Parathyroid adenoma (tissue), 2 donors: ENCODE measurements around the gene LZTS3.
"Not testable (repeated sequence)": the region's sequence is repeated elsewhere in the genome, so short reads cannot be mapped to it uniquely, and the experiment has no call there.

Experiments used
- H2AFZ ChIP-seq: fragments of 300-600 bp; sonication (generic); one replicate; pipeline ENCODE4 v1.7.0; 2017; ENCODE audit warnings: antibody characterized with exemption, mild to moderate bottlenecking
- H3K27ac ChIP-seq: fragments of 300-600 bp; sonication (generic); one replicate; pipeline ENCODE4 v1.7.0; 2017
- H3K27me3 ChIP-seq: fragments of 300-600 bp; sonication (generic); one replicate; pipeline ENCODE4 v1.7.0; 2017; ENCODE audit warnings: low read length; ENCODE audit not compliant: control insufficient read depth, insufficient read depth
- H3K36me3 ChIP-seq: fragments of 300-600 bp; sonication (generic); one replicate; pipeline ENCODE4 v1.7.0; 2017; ENCODE audit warnings: low read length; ENCODE audit not compliant: control insufficient read depth, insufficient read depth
- H3K4me1 ChIP-seq: fragments of 300-600 bp; sonication (generic); one replicate; pipeline ENCODE4 v1.7.0; 2017; ENCODE audit warnings: control low read depth
- H3K4me2 ChIP-seq: fragments of 300-600 bp; sonication (generic); one replicate; pipeline ENCODE4 v1.7.0; 2017; ENCODE audit warnings: low read length
- H3K4me3 ChIP-seq: fragments of 300-600 bp; sonication (generic); one replicate; pipeline ENCODE4 v1.7.0; 2017; ENCODE audit warnings: low read depth, low read length
- H3K79me2 ChIP-seq: fragments of 300-600 bp; sonication (generic); one replicate; pipeline ENCODE4 v1.7.0; 2017; ENCODE audit warnings: control low read depth
- H3K9ac ChIP-seq: fragments of 300-600 bp; sonication (generic); one replicate; pipeline ENCODE4 v1.7.0; 2017; ENCODE audit warnings: mild to moderate bottlenecking
- H3K9me3 ChIP-seq: fragments of 300-600 bp; sonication (generic); one replicate; pipeline ENCODE4 v1.7.0; 2017; ENCODE audit warnings: low read length; ENCODE audit not compliant: control insufficient read depth
- CTCF ChIP-seq: fragments of 300-600 bp; sonication (generic); IDR thresholded peaks from one replicate; pipeline ENCODE4 v1.7.0; 2017; ENCODE audit warnings: antibody characterized with exemption, mild to moderate bottlenecking
- donor health status: primary hyperparathyroidism.

The LZTS3 gene

GRCh38 chr20:3160418-3160817 is 12.9 kb downstream of the LZTS3 start:
- peaks cover 38% of the 10 kb centered on the region for H3K79me2 ChIP-seq
- TF ChIP-seq CTCF: no peak
- H3K27ac ChIP-seq: no peak overlapping the region
- no peaks in the 10 kb centered on the region for H3K9me3 ChIP-seq
- no peak overlapping the region for H2AFZ ChIP-seq
- H3K4me1 ChIP-seq: peaks cover 21% of the 10 kb centered on the region
- H3K36me3 ChIP-seq: no peaks in the 10 kb centered on the region
- H3K4me3 ChIP-seq: peak overlapping the region; percentile 96
- H3K4me2 ChIP-seq: no peak overlapping the region
- no peak overlapping the region for H3K9ac ChIP-seq
- H3K27me3 ChIP-seq: no peaks in the 10 kb centered on the region

- Histone ChIP-seq H3K79me2 (peaks cover 44% of the 10 kb centered on the region), H3K4me3 (peak overlapping the region; percentile 96), H3K9ac (peak overlapping the region; percentile 85), H3K9me3 (no peaks in the 10 kb centered on the region), H3K36me3 (no peaks in the 10 kb centered on the region), H3K27me3 (no peaks in the 10 kb centered on the region), H3K4me1 (peaks cover 21% of the 10 kb centered on the region), H3K27ac (peak overlapping the region; percentile 64), H3K4me2 (peak overlapping the region; percentile 91), H2AFZ (peak overlapping the region; percentile 84)
- no peak for TF ChIP-seq CTCF
Observed at GRCh38 chr20:3158968-3159431, 14.3 kb downstream of the LZTS3 start.

- H3K27ac ChIP-seq: no peak overlapping the region
- no peak for TF ChIP-seq CTCF
- H2AFZ ChIP-seq: no peak overlapping the region
- H3K4me1 ChIP-seq: peaks cover 19% of the 10 kb centered on the region
- H3K79me2 ChIP-seq: peaks cover 45% of the 10 kb centered on the region
- H3K9ac ChIP-seq: no peak overlapping the region
- no peaks in the 10 kb centered on the region for H3K27me3 ChIP-seq
- H3K36me3 ChIP-seq: no peaks in the 10 kb centered on the region
- H3K4me3 ChIP-seq: no peak overlapping the region
- H3K9me3 ChIP-seq: no peaks in the 10 kb centered on the region
- H3K4me2 ChIP-seq: peak overlapping the region; percentile 43
Observed at GRCh38 chr20:3157817-3158216, 15.5 kb downstream of the LZTS3 start.

- H3K9ac ChIP-seq: no peak overlapping the region
- peaks cover 15% of the 10 kb centered on the region for H3K4me1 ChIP-seq
- no peaks in the 10 kb centered on the region for H3K36me3 ChIP-seq
- peaks cover 51% of the 10 kb centered on the region for H3K79me2 ChIP-seq
- no peak for TF ChIP-seq CTCF
- no peak overlapping the region for H3K27ac ChIP-seq
- no peak overlapping the region for H2AFZ ChIP-seq
- no peaks in the 10 kb centered on the region for H3K9me3 ChIP-seq
- no peak overlapping the region for H3K4me3 ChIP-seq
- peak overlapping the region; percentile 43 for H3K4me2 ChIP-seq
- H3K27me3 ChIP-seq: no peaks in the 10 kb centered on the region
Observed at GRCh38 chr20:3156811-3157619, 16.3 kb downstream of the LZTS3 start.

- not testable (repeated sequence) for H3K9me3 ChIP-seq, H3K9ac ChIP-seq, H3K27me3 ChIP-seq, H3K27ac ChIP-seq, H3K36me3 ChIP-seq, H3K4me2 ChIP-seq, H2AFZ ChIP-seq, H3K4me3 ChIP-seq
- peaks cover 39% of the 10 kb centered on the region for H3K79me2 ChIP-seq
- peaks cover 21% of the 10 kb centered on the region for H3K4me1 ChIP-seq
Observed at GRCh38 chr20:3152057-3152644, 21.2 kb downstream of the LZTS3 start.
